Activated T-cell treated with anti-CD3 and anti-CD28 coated beads, Interleukin-2, amount 50 U/mL, for 48 hours (primary cell): ENCODE measurements around the gene ZNF549.
A peak's percentile ranks its signal among the peaks of the same experiment; 100 is the strongest.
"Not testable (repeated sequence)": the region's sequence is repeated elsewhere in the genome, so short reads cannot be mapped to it uniquely, and the experiment has no call there.

Experiments used
- DNase-seq, 2 experiments: peaks; one replicate each; pipeline ENCODE4 v3.0.0-alpha.2; 2020

Gene ZNF549

DNA sequence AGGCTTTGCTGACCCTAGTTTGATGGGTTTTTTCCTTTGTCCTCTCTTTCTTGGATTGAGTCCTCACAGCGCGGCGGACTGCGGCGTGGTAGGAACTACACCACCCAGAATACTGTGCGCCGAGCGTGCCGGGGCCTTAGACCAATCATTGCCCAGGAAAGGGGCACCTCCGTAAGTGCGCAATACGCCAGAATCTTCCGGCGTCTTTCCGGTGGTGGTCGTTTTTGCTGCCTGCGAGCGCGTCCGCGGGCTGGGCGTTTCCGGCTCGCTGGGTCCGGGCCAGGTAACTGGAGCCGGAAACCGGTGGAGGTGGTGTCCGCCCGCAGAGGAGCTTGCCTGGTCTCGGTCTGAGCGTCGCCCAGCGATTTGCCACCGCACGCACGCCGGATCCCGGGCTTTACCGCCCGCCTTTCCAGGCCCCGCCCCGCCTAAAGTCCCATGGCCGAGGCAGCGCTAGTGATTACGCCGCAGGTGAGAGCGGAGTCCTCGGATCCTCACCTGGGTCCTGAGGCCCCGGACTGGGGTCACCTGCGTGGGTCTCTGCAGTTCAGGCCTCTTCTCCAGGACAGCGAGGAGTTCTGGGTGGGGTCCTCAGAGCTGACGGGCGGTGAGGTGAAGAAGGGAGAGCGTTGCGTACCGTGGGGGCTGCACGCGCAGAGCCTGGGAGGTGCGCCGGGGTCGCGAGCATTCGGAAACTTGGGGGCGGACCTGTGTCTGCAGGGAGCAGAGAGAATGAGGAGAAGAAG is at the start of gene ZNF549:
TSS of gene ZNF549 (plus strand) at position 221 of the 746 bp plus-strand sequence. CDS start at position 439, 218 bp downstream.
- peak; percentile 88 to 90 for DNase-seq

DNA sequence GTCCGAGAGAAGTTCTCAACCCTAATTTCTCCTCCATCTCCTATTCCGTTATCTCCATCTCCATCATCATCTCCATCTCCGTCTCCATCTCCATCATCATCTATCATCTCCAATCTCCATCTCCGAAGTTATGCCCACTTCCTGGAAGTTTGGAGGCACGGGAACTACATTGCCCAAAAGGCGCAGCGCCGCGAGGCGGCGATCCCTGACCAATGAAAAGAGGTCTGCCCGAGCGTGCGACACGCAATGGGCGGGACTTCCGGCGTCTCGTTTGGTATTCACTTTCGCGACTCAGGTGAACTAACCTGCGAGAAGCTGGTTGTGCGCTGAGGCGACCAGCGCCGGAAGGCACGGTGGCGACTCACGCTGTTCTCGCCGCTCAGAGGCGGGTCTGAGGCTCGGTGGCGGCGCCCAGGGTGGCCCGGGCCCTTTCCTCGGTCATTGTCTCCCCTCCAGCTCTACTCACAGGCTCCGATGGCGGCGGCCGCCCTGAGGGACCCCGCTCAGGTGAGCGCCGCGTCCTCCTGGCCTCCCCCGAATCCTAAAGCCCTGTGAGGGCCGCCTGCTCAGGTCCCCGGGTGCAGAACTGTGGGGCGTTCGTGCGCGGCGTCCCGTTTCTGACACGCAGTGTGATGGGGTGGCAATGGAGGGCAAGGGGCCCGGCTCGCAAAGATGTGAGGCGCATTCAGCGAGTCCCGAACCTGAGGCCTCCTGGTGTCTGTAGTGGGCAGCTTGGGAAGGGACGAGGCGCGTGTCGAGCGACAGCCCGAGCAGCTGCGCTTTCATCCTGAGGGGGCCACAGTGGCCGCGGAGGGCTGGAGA is 39.5 kb upstream of the ZNF549 start, which contains the start of gene ZNF419:
TSS of gene ZNF419 (plus strand) at position 274 of the 822 bp plus-strand sequence. CDS start at position 475, 201 bp downstream.
- DNase-seq = peak; percentile 93

DNA sequence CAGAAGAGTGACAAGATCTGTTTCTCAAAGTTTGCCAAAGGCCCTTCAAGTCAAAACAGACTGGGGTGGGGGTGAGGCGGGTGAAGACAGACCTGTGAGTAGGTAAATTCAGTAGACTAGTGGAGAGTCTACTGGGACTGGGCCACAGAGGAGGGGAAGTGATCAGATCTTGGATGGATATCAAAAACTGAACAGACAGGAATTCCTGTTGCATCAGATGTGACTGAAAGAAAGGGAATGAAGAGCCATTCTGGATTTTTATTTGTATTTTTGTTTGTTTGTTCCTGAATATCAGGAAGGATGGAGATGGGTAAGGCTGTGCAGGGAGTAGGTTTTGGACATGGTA is 38.9 kb upstream of the ZNF549 start:
- DNase-seq = not testable (repeated sequence)

DNA sequence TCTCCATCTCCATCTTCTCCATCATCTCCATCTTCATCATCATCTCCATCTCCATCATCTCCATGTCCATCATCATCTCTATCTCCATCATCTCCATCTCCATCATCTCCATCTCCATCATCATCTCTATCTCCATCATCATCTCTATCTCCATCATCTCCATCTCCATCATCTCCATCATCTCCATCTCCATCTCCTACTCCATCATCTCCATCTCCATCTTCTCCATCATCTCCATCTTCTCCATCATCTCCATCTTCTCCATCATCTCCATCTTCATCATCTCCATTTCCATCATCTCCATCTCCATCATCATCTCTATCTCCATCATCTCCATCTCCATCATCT is 27.9 kb upstream of the ZNF549 start:
- not testable (repeated sequence) for DNase-seq

DNA sequence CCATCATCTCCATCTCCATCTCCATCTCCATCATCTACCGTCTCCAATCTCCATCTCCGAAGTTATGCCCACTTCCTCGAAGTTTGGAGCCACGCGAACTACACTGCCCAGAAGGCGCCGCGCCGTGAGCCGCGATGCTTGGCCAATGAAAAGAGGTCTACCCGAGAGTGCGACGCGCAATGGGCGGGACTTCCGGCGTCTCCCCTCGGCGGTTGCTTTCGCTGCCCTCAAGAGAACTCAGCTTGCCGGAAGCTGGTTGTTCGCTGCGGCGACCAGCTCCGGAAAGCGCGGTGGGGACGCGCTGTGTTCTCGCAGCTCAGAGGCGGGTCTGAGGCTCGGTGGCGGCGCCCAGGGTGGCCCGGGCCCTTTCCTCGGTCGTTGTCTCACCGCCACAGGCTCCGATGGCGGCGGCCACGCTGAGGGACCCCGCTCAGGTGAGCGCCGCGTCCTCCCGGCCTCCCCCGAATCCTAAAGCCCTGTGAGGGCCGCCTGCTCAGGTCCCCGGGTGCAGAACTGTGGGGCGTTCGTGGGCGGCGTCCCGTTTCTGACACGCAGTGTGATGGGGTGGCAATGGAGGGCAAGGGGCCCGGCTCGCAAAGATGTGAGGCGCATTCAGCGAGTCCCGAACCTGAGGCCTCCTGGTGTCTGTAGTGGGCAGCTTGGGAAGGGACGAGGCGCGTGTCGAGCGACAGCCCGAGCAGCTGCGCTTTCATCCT is 27.3 kb upstream of the ZNF549 start, which contains the start of gene ZNF773:
TSS of gene ZNF773 (plus strand) at position 259 of the 716 bp plus-strand sequence. CDS start at position 402, 143 bp downstream.
- peak; percentile 94 to 95 for DNase-seq

DNA sequence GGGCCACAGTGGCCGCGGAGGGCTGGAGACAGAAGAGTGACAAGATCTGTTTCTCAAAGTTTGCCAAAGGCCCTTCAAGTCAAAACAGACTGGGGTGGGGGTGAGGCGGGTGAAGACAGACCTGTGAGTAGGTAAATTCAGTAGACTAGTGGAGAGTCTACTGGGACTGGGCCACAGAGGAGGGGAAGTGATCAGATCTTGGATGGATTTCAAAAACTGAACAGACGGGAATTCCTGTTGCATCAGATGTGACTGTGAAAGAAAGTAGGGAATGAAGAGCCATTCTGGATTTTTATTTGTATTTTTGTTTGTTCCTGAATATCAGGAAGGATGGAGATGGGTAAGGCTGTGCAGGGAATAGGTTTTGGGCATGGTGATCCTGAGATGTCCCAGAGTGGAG is 26.8 kb upstream of the ZNF549 start:
- DNase-seq = not testable (repeated sequence)

DNA sequence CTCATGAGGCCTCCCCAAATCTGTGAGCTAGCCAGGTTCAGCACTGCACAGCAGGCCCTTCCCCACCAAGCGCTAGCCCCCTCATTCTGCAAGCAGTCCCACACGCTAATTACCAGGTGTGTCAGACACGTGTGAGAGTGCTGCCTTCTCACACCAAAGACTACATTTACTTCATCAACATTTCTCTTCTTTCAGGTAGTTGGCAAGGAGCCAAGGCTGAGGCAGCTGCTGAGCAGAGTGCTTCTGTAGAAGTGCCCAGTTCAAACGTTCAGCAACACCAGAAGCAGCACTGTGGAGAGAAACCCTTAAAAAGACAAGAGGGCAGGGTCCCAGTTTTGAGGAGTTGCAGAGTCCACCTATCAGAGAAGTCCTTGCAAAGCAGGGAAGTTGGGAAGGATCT is 21.0 kb upstream of the ZNF549 start:
- DNase-seq = no peak

DNA sequence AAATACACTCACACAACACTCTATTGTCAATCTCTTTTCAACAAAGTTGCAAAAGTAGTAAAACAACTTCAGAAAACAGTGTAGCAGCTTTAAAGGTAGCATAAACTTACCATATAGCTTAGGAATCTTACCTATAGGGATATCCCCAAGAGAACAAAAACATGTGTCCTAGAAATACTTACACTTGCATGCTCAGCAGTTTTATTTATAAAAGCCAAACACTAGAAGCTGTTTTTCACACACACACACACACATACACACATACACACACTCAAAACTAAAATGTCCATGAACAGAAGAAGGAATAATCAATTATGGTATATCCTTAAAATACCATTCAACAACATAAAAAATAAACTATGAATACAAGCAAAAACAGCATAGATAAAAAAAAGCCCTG is 15.7 kb upstream of the ZNF549 start:
- no peak for DNase-seq

DNA sequence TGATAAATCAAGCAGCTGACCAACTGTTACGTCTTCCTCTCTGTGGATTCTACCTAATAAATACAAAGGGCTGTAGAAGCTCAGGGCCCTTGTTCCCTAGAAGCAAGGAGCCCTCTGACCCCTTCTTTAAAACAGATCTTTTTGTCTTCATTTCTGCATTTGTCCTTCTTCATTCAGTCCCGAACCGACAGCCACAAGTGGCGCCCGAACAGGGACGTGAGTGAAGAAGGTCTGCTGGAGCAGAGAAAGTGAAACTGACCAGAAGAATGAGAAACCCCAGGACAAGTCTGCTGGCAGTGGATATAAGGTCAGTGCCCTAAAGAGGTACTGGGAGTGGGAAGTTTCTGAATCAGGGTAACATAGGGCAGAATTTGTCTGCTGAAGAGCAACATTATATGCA is 14.3 kb upstream of the ZNF549 start:
- DNase-seq = no peak

DNA sequence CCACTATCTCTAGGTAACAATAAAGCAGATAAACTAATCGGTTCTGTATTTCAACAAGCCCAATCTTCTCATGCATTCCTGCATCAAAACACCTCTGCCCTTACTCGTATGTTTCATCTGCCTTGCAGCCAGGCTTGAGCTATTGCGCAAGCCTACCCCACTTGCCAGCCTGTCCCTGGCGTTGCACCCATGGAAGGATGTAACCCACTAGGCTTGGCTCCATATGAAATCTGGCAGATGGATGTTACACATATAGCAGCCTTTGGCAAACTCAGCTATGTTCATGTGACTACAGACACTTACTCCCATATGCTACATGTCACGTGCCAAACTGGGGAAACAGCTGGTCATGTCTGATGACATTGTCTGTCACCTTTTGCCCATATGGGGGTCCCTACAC is 11.9 kb upstream of the ZNF549 start:
- DNase-seq = no peak

DNA sequence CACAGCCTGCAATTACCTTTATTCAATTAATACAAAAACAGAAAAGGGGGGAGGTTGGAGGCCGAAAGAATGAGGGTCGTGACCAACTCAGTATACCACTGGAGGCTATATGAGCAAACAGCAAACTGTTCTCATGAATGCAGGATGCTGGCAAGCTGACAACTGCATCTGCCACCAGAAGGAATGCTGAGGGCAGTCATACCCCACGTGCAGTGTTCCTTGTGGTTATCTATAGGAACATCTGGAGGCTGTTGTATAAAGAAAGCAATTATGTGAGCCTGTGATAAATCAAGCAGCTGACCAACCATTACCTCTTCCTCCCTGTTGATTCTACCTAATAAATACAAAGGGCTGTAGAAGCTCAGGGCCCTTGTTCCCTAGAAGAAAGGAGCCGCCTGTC is 9.1 kb upstream of the ZNF549 start:
- not testable (repeated sequence) for DNase-seq

DNA sequence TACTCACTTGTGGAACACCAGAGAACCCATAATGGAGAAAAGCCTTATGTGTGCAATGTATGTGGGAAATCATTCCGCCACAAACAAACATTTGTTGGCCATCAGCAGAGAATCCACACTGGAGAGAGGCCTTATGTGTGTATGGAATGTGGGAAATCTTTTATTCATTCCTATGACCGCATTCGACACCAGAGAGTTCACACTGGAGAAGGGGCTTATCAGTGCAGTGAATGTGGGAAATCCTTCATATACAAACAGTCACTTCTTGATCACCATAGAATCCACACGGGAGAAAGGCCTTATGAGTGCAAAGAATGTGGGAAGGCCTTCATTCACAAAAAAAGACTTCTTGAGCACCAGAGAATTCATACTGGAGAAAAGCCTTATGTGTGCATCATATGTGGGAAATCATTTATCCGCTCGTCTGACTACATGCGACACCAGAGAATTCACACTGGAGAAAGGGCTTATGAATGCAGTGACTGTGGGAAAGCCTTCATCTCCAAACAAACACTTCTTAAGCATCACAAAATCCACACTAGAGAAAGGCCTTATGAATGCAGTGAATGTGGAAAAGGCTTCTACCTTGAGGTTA is 10.9 kb downstream of the ZNF549 start:
- no peak for DNase-seq

DNA sequence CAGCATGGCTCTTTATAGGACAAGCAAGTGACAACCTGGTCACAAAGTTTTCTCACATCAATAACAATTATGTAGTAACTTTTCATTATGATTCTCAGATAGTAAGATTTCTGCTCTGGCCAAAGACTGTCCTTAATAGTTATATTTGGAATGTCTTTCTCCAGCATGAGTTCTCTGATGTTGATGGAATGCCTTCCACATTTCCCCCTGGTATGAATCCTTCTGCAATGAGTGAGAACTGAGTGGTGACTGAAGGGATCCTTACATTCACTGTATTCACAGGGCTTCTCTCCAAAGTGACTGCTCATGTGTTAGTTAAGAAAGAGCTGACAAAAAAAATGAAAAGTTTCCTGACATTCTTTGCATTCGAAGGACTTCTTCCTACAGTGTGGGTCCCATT is 19.4 kb downstream of the ZNF549 start:
- DNase-seq = no peak

DNA sequence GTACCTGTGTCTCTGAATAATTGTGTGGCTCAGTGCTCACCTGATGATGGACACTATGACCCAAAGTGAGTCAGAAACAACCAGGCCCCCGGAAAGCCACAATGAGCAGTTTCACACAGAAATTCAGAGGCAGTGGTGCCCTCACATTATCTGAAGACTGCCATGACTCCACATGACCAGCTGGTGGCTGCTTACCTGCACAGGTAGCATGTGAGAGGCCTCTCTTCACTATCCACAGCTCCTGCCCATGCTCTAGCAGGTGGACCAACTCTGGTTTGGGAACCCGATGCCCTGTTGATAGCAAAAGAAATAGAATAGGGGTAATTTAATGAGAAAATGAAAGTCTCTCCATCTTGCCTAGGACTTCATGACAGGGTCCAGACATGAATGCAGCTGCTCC is 25.3 kb downstream of the ZNF549 start:
- no peak for DNase-seq

DNA sequence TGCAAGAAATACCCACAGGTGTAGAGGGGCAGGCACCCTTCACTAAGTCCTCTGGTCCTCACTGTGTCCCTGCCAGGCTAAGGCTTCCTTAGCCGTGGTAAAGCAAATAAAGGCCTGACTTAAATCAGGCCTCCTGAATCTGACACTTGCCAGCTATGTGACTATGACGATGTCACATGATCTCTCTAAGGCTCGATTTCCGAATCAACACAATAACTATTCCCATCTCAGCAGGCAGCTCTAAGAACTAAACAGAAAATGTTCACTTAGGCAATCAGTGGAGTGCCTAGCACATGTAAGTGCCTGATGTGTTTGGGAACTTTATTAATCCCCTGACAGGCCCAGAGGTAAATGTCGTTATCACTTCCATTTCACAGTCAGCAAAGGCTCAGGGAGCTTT is 30.5 kb downstream of the ZNF549 start:
- DNase-seq = no peak

DNA sequence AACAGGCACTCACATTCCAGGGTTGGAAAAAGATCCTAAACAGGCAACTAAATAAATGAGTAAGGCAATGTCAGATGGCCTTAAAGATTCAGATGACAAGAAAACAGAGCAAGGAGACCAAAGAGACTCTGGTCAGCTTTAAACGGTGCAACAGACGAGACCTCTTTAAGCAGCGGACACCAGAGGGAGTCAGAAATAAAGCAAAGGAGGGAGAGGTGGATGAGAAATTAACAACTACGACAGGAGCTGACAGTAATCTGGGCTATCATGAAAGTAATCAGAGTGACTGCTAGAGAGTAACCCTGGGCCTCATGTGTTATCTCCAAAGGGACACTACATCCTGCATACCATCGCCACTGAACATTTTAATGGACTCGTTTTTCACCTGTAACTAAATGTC is 31.4 kb downstream of the ZNF549 start:
- no peak for DNase-seq

DNA sequence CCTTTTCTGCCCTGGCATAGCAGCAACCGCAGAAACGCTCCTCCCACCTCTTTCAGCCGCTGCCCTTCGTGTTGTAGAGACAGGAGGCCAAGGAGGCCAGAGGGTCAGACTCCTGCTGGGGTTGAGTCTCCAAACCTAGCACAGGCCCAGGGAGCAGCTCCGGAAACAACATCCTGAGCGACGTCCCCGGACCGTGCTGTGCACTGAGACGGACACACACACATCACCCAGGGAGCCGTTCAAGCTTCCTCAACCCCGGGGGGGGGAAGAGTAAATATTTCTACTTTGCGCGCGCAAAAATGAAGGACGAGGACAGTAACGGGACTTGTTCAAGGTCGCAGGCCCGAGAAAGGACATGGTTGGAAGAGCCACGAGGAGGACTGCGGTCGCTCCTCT is 31.9 kb downstream of the ZNF549 start:
- peak; percentile 43 to 46 for DNase-seq

DNA sequence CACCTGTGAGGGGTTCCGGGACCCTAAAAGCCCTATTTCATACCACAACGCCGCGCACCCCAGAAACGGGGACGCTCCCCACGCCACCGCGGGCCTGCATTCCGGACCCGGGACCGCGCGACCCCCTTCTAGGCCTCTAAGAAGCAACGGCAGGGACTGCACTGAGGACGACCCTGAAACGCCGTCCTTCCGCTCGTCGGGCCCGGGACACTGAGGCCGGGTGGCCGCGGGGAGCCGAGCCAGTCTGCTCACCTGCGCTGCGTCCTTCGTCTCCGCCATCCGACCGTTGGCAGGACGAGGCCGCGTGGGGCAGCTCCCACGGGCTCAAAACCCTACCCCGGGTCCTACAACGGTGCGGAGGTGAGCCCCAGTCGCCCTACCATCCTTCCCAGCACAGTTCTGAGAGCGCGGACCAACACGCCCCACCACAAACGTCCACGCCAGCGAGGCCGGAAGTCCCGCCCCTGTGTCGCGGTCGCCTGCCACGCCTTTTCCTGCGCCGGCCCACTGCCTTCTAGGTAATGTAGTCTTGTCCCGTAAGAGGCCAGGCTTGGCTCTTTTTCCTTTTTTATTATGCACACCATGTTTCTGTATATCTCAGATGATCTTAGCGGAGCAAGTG is 32.4 kb downstream of the ZNF549 start, which contains the start of gene ZNF550:
TSS of gene ZNF550 (minus strand) at position 460 of the 622 bp plus-strand sequence. CDS start at position 279, 181 bp downstream.
- DNase-seq = peak; percentile 89 to 91

DNA sequence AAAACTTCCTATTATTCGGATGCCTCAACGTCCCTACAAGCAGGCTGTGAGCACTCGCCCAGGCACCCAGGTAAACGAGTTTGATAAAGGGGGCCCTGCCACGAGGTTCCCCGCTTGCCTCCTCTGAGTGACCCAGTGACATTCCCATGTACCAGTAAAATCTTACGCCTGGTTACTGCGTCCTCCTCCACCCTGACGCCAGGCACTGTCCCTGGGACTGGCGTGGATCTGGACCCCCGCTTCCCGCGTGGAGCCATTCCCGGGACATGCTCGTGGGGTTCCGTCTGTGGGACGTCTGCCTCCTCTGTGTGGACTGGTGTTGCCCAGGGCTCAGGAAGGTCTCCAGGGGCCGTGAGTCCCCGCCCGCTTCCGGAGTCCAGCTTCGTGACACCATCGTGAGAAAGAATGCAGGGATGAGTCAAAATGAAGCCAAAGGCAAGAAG is 32.9 kb downstream of the ZNF549 start:
- DNase-seq = no peak

DNA sequence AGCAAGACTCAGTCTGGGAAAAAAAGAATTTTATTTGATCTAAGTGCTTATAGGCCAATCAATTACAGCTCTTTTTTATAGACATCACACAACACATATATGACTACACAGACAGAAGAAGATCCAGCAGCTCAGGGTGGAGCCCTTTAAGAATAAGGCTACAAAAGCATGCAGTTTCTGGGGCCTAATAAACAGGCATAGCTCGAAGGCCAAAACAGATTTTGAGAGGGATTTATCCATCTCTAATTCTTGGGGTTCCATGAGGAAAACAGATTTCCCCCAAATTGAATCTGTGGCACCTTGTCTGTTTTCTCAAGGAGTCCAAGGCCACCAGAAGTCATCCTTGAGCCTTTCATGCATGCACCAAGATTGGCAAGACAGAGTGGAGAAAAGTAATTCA is 36.4 kb downstream of the ZNF549 start:
- DNase-seq = no peak

DNA sequence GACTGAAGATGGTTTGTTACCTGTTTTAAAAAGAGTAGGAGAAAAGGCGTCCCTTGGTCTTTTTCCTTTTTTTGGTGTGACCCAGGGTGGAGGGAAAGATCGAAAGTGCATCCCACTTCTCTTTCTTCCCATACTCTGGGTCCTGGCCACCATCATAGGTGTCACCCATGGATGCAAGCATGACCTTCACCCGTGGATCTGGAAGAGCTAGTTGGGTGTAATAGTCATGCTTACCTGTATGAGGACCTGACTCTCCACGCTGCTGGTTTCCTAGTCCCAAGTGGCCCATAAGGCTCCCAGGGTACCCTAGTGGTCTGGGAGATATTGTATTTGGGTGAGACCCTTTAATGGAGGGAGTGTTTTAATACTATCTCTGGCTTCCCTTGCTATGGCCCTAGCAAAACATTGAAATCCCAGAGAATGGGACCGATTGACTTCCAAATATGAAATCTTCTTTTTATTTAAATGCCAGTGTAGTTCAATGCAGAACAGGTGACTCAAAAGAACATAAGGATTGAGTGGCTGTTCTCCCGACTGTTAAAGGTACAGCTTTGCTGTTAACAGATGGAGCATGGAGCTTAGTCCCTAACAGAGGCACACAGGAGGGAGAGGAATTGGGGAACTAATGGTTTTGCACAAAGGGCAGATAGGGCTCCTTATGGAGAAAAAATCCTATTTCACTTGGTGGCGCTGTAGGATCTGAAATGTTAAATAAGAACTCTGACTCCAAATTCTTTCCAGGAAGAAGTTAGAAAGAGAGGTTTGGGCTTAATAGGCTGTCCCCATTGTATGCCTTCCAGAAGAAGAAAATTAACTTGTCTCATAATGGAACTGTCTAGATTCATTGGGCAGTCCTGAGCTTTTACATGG is 39.5 kb downstream of the ZNF549 start:
- DNase-seq = no peak
